ENCODE measurements around the gene ATP10B.

DNA sequence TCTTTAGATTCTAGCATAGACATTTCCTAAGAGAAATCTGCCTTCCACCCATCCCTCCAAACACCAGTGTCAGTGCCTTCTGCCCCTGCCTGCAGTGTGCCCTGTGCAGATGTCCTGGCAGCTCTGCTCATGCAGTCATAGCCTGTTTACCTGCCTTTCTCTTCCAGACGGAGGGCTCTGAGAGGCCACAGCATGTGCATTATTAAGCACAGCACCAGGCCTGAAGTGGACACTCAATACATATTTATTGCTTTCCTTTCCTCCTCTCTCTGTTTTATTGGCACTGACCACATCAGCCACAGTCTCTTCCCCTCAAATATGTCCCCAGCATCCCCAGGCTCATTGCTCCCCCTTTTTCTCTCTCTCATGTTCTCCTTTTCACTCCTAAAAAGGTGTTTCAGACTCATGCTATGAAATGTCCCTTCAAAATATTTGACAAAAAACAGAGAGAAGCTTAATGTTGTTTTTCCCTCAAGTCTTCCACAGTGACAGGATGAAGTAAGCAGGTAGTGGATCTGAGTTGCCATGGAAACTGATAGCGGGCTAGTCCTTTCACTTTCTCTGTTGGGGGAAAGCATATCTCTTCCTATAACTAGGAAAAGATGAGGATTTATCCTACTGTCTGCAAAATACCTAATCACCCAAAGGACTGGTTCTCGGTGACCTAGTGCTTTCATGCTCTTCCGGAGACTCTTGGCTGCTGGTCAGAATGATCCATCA, 100.9 kb downstream of the ATP10B start:
- TF ChIP-seq POLR2AphosphoS5 (IDR thresholded peaks at IDR 0.05; ENCODE audit: low read depth, low read length) (no peak), POLR2A (IDR thresholded peaks at IDR 0.05; ENCODE audit: low read depth, low read length) (no peak)

Data from GM12891 (cell line).